ENCODE data around the gene PALS1.
A peak's percentile ranks its signal among the peaks of the same experiment; 100 is the strongest.

PALS1 gene

GRCh38 chr14:67241411-67242167 lies at the start of gene PALS1:
TSS of gene PALS1 (plus strand) at chr14:67241435. CDS start at chr14:67279171, 37,736 bp downstream.
- DNase-seq, result no peak

GRCh38 chr14:67191768-67192290 lies 49.4 kb upstream of the PALS1 start:
- DNase-seq, result no peak

GRCh38 chr14:67192366-67192765 lies 48.9 kb upstream of the PALS1 start:
- DNase-seq, result no peak

- no peak for DNase-seq
Observed at GRCh38 chr14:67195279-67195678, 46.0 kb upstream of the PALS1 start.

- no peak for DNase-seq
Observed at GRCh38 chr14:67199016-67199415, 42.2 kb upstream of the PALS1 start.

GRCh38 chr14:67207810-67208209 lies 33.4 kb upstream of the PALS1 start:
- DNase-seq, result no peak

GRCh38 chr14:67218126-67218525 lies 23.1 kb upstream of the PALS1 start:
- no peak for DNase-seq

- no peak for DNase-seq
Observed at GRCh38 chr14:67221248-67221981, 19.8 kb upstream of the PALS1 start.

GRCh38 chr14:67221982-67222328 lies 19.3 kb upstream of the PALS1 start:
- no peak for DNase-seq

- no peak for DNase-seq
Observed at GRCh38 chr14:67225523-67225922, 15.7 kb upstream of the PALS1 start.

- no peak for DNase-seq
Observed at GRCh38 chr14:67228325-67228984, 12.8 kb upstream of the PALS1 start.

GRCh38 chr14:67232066-67232465 lies 9.2 kb upstream of the PALS1 start:
- DNase-seq, result no peak

GRCh38 chr14:67232621-67233020 lies 8.6 kb upstream of the PALS1 start:
- no peak for DNase-seq

- no peak for DNase-seq
Observed at GRCh38 chr14:67237591-67237990, 3.6 kb upstream of the PALS1 start.

- no peak for DNase-seq
Observed at GRCh38 chr14:67239582-67239981, 1.7 kb upstream of the PALS1 start.

GRCh38 chr14:67240168-67240932 lies 885 bp upstream of the PALS1 start:
- DNase-seq, result peak; percentile 1

- DNase-seq, result peak; percentile 91
Observed at GRCh38 chr14:67240978-67241410, 241 bp upstream of the PALS1 start.

GRCh38 chr14:67242168-67242420 lies 859 bp downstream of the PALS1 start:
- no peak for DNase-seq

- no peak for DNase-seq
Observed at GRCh38 chr14:67245104-67245503, 3.9 kb downstream of the PALS1 start.

- no peak for DNase-seq
Observed at GRCh38 chr14:67251573-67252226, 10.5 kb downstream of the PALS1 start.

GRCh38 chr14:67253076-67253635 lies 11.9 kb downstream of the PALS1 start:
- no peak for DNase-seq

GRCh38 chr14:67257906-67258305 lies 16.7 kb downstream of the PALS1 start:
- no peak for DNase-seq

Measured in CD4-positive, alpha-beta T cell treated with Interferon gamma for 1 hour (primary cell).